HCT116 (cell line): Measurements from ENCODE around the gene POLR1B. TPM values are rescaled to one million over a fixed set of nuclear protein-coding genes. Genes with fewer than 3 reads are reported as not detected.

ENCODE experiments used
- ATAC-seq: fragments of 200-7000 bp; cut with Tn5 transposase; 2 replicates; pipeline ENCODE4 v1.9.1; 2020; ENCODE audit warnings: mild to moderate bottlenecking, moderate library complexity
- BruUV-seq: library from RNA; stranded (reverse); fragments of 400-500 nt; replicated peaks from 2 replicates; lab custom pipeline; 2021; lab: Mats Ljungman, UMichigan
- CTCF ChIA-PET: fragments of 300-600 bp; sonication (Branson Sonifier 250); formaldehyde crosslinking; loops from one replicate; lab custom pipeline; 2021; ENCODE audit warnings: antibody characterized with exemption; lab: Charles Lee
- POLR2A ChIA-PET: fragments of 300-600, 350-600 bp; sonication (Branson Sonifier 250); formaldehyde crosslinking; loops from one replicate; lab custom pipeline; 2021; ENCODE audit warnings: antibody characterized with exemption; lab: Charles Lee
- RAD21 ChIA-PET, 2 experiments: fragments of 300-600 bp; sonication (Branson Sonifier 250); formaldehyde crosslinking; loops; one replicate each; lab custom pipeline; 2023; ENCODE audit warnings: low total read pairs in 2 of 2; ENCODE audit not compliant: uncharacterized antibody in 2 of 2, unreplicated experiment in 2 of 2, low non-redundant PET in 1 of 2; lab: Charles Lee
- DNase-seq: peaks from one replicate; pipeline ENCODE4 v3.0.0-alpha.2; 2010; ENCODE audit warnings: low read depth, low spot score
- H2AFZ ChIP-seq: fragments of 200-600 bp; shearing (Covaris generic), sonication (generic); 2 replicates; pipeline ENCODE4 v1.6.1; 2017; ENCODE audit warnings: low read depth, mixed run types, mixed read lengths, antibody characterized with exemption, low read length; ENCODE audit not compliant: poor library complexity, severe bottlenecking
- H3K27ac ChIP-seq: 2 replicates; pipeline ENCODE4 v1.5.1; 2012; ENCODE audit warnings: low read depth, low read length
- H3K27me3 ChIP-seq: fragments of 200-600 bp; sonication (generic); 2 replicates; pipeline ENCODE4 v1.6.1; 2016; ENCODE audit warnings: mixed run types, low read length, mixed read lengths; ENCODE audit not compliant: insufficient read depth
- H3K36me3 ChIP-seq, 2 experiments: fragments of 200-500 bp in 1 of 2; fragments of 200-600 bp in 1 of 2; sonication (Bioruptor generic) in 1 of 2; sonication (generic) in 1 of 2; 2 replicates each; pipeline versions ENCODE4 v1.5.1 to v1.6.1; 2014 to 2016; ENCODE audit warnings: low read length in 2 of 2, inconsistent platforms in 1 of 2, mixed read lengths in 1 of 2, mixed run types in 1 of 2; ENCODE audit not compliant: insufficient read depth in 2 of 2, control insufficient read depth in 1 of 2
- H3K4me1 ChIP-seq, 2 experiments: fragments of 200-600 bp in 1 of 2; sonication (generic) in 1 of 2; 2 replicates each; pipeline versions ENCODE4 v1.5.1 to v1.6.1; 2012 to 2017; ENCODE audit warnings: low read length in 2 of 2, inconsistent platforms in 1 of 2, mild to moderate bottlenecking in 1 of 2, mixed read lengths in 1 of 2, mixed run types in 1 of 2, moderate library complexity in 1 of 2; ENCODE audit not compliant: insufficient read depth in 2 of 2, control insufficient read depth in 1 of 2
- H3K4me2 ChIP-seq: fragments of 200-600 bp; sonication (generic); 2 replicates; pipeline ENCODE4 v1.6.1; 2017; ENCODE audit warnings: mixed run types, low read length, mixed read lengths
- H3K4me3 ChIP-seq, 2 experiments: fragments of 200-600 bp in 1 of 2; sonication (generic) in 1 of 2; replicated peaks in 1 of 2; 2 replicates each; pipeline ENCODE4 v1.5.1; 2011 to 2016; ENCODE audit warnings: low read length in 2 of 2, control low read depth in 1 of 2, low read depth in 1 of 2, mild to moderate bottlenecking in 1 of 2, mixed read lengths in 1 of 2, mixed run types in 1 of 2
- H3K79me2 ChIP-seq: fragments of 200-600 bp; sonication (generic); 2 replicates; pipeline ENCODE4 v1.6.1; 2017; ENCODE audit warnings: mild to moderate bottlenecking, mixed run types, low read length, moderate library complexity, mixed read lengths; ENCODE audit not compliant: insufficient read depth
- H3K9ac ChIP-seq: fragments of 200-600 bp; sonication (generic); 2 replicates; pipeline ENCODE4 v1.6.1; 2016; ENCODE audit warnings: low read length, mixed read lengths
- H3K9me2 ChIP-seq: fragments of 200-600 bp; sonication (generic), shearing (Covaris generic); 2 replicates; pipeline ENCODE4 v1.6.1; 2017; ENCODE audit warnings: mixed run types, mild to moderate bottlenecking, moderate library complexity; ENCODE audit not compliant: insufficient read depth
- H3K9me3 ChIP-seq, 2 experiments: fragments of 200-500 bp in 1 of 2; fragments of 200-600 bp in 1 of 2; sonication (Bioruptor generic) in 1 of 2; sonication (generic) in 1 of 2; 2 replicates each; pipeline ENCODE4 v1.6.1; 2014 to 2017; ENCODE audit warnings: low read length in 2 of 2, mixed read lengths in 2 of 2, inconsistent platforms in 1 of 2, low read depth in 1 of 2, mild to moderate bottlenecking in 1 of 2, mixed run types in 1 of 2, moderate library complexity in 1 of 2; ENCODE audit not compliant: control insufficient read depth in 1 of 2, insufficient read depth in 1 of 2
- H4K20me1 ChIP-seq: fragments of 200-600 bp; sonication (generic), shearing (Covaris generic); 2 replicates; pipeline ENCODE4 v1.6.1; 2017; ENCODE audit warnings: mixed run types, mild to moderate bottlenecking, moderate library complexity; ENCODE audit not compliant: insufficient read depth
- CBX3 ChIP-seq: IDR thresholded peaks from 2 replicates; pipeline ENCODE4 v1.6.1; 2012; ENCODE audit warnings: low read depth
- EGR1 ChIP-seq: IDR thresholded peaks from 2 replicates; pipeline ENCODE4 v1.6.1; 2012; ENCODE audit warnings: low read depth
- ELF1 ChIP-seq: IDR thresholded peaks from 2 replicates; pipeline ENCODE4 v1.6.1; 2012; ENCODE audit warnings: low read depth, borderline replicate concordance
- EZH2phosphoT487 ChIP-seq: fragments of 200-600 bp; IDR thresholded peaks from 2 replicates; pipeline ENCODE4 v1.6.1; 2018; ENCODE audit warnings: antibody characterized with exemption, borderline replicate concordance
- FOSL1 ChIP-seq: IDR thresholded peaks from 2 replicates; pipeline ENCODE4 v1.6.1; 2012; ENCODE audit warnings: low read depth
- RAD21 ChIP-seq: IDR thresholded peaks from 2 replicates; pipeline ENCODE4 v1.6.1; 2012; ENCODE audit warnings: low read depth, mild to moderate bottlenecking
- SRF ChIP-seq: IDR thresholded peaks from 2 replicates; pipeline ENCODE4 v1.6.1; 2012; ENCODE audit warnings: low read depth
- intact Hi-C: fragments of 100-400 bp; cut with micrococcal nuclease; formaldehyde crosslinking; loops from 2 replicates; pipeline ENCODE4 v1.10.0; 2022
- total RNA-seq: library from RNA; stranded (reverse); gene quantifications from one replicate; pipeline ENCODE4 v1.2.1, GENCODE V29; 2021; ENCODE audit not compliant: unreplicated experiment
- TF ChIP-seq, protein P1 (sequence below): IDR thresholded peaks from 2 replicates; pipeline ENCODE4 v1.6.1; 2012
- TF ChIP-seq, protein P2 (sequence below), 3 experiments: fragments of 200-600 bp in 1 of 3; sonication (generic) in 1 of 3; IDR thresholded peaks in 2 of 3; conservative IDR thresholded peaks in 1 of 3; 2 replicates each; pipeline ENCODE4 v1.5.1; 2012 to 2017; ENCODE audit warnings: low read depth in 2 of 3, low read length in 2 of 3, antibody characterized with exemption in 1 of 3, borderline replicate concordance in 1 of 3, control low read depth in 1 of 3, mild to moderate bottlenecking in 1 of 3, mixed read lengths in 1 of 3, mixed run types in 1 of 3, moderate library complexity in 1 of 3; ENCODE audit not compliant: insufficient read depth in 1 of 3

POLR1B gene
- total RNA-seq, 1 experiment from 2014 or later: 57.7 TPM

DNA sequence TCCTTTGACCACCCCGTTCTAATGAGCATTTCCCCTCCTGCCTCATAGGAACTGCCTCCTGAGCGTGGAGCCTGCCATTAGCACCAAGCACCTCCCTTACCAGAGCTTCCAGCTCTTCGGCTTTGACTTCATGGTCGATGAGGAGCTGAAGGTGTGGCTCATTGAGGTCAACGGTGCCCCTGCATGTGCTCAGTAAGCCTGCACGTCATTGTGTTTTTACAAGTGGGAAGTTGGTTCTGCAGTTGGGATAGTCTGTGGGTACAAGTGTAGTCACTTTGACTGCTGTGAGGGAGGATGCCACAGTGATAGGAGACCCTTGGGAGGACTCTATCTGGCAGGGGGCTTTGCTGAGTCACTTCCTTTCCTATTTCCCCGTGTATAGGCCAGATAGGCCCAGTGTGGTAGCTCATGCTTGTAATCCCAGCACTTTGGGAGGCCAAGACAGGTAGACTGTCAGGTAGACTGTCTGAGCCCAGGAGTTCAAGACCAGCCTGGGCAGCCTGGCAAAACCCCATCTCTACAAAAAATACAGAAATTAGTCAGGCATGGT, 22.0 kb upstream of the POLR1B start:
- TF ChIP-seq EZH2phosphoT487 (no peak), ELF1 (no peak), SRF (no peak), CBX3 (no peak), FOSL1 (no peak), RAD21 (no peak), EGR1 (no peak)
- TF ChIP-seq, protein P1, sequence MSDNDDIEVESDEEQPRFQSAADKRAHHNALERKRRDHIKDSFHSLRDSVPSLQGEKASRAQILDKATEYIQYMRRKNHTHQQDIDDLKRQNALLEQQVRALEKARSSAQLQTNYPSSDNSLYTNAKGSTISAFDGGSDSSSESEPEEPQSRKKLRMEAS: no peak
- TF ChIP-seq, protein P2, sequence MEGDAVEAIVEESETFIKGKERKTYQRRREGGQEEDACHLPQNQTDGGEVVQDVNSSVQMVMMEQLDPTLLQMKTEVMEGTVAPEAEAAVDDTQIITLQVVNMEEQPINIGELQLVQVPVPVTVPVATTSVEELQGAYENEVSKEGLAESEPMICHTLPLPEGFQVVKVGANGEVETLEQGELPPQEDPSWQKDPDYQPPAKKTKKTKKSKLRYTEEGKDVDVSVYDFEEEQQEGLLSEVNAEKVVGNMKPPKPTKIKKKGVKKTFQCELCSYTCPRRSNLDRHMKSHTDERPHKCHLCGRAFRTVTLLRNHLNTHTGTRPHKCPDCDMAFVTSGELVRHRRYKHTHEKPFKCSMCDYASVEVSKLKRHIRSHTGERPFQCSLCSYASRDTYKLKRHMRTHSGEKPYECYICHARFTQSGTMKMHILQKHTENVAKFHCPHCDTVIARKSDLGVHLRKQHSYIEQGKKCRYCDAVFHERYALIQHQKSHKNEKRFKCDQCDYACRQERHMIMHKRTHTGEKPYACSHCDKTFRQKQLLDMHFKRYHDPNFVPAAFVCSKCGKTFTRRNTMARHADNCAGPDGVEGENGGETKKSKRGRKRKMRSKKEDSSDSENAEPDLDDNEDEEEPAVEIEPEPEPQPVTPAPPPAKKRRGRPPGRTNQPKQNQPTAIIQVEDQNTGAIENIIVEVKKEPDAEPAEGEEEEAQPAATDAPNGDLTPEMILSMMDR (IDR thresholded peaks at IDR 0.05 in 2 of 3, conservative IDR thresholded peaks at IDR 0.05 in 1 of 3; ENCODE audit: borderline replicate concordance in 1 of 3, insufficient read depth in 1 of 3, low read depth in 2 of 3, low read length in 2 of 3): no peak
- no peak overlapping the region for H3K9ac ChIP-seq
- no peaks in the 10 kb centered on the region for H3K27me3 ChIP-seq
- no peaks in the 10 kb centered on the region for H3K9me3 ChIP-seq
- H4K20me1 ChIP-seq: no peaks in the 10 kb centered on the region
- H3K4me1 ChIP-seq: no peaks in the 10 kb centered on the region
- H3K4me3 ChIP-seq: no peak overlapping the region
- H3K4me2 ChIP-seq: no peak overlapping the region
- BruUV-seq: no TSS peak
- ChIA-PET POLR2A (no interaction called here), CTCF (no interaction called here), RAD21 (no interaction called here)
- no peak overlapping the region for H3K27ac ChIP-seq
- no peaks in the 10 kb centered on the region for H3K79me2 ChIP-seq
- ATAC-seq (no peak), DNase-seq (no peak)
- H3K9me2 ChIP-seq: no peaks in the 10 kb centered on the region
- no peak overlapping the region for H2AFZ ChIP-seq
- intact Hi-C loops: no loop called here
- H3K36me3 ChIP-seq: peaks cover 14 to 16% of the 10 kb centered on the region in 2 experiments; a peak in 3 of 4 replicates
